A673 (cell line): Measurements from ENCODE around the gene CYP2R1. TPM values are rescaled to one million over a fixed set of nuclear protein-coding genes. Genes with fewer than 3 reads are reported as not detected.

Experiments used
- Bru-seq: library from RNA; stranded (reverse); fragments of 400-500 nt; gene quantifications from one replicate; lab custom pipeline; 2021; lab: Mats Ljungman, UMichigan
- BruChase-seq, 2 experiments: library from RNA; stranded (reverse); fragments of 400-500 nt; gene quantifications; one replicate each; lab custom pipeline; 2021; lab: Mats Ljungman, UMichigan
- BruUV-seq: library from RNA; stranded (reverse); fragments of 400-500 nt; replicated peaks from 2 replicates; lab custom pipeline; 2021; lab: Mats Ljungman, UMichigan
- CTCF ChIA-PET: fragments of 300-600 bp; sonication (Branson Sonifier 250); formaldehyde crosslinking; loops from one replicate; lab custom pipeline; 2022; ENCODE audit warnings: antibody characterized with exemption; lab: Charles Lee
- POLR2A ChIA-PET: fragments of 300-600 bp; sonication (Branson Sonifier 250); formaldehyde crosslinking; loops from one replicate; lab custom pipeline; 2022; ENCODE audit warnings: antibody characterized with exemption; ENCODE audit not compliant: low non-redundant PET; lab: Charles Lee
- DNase-seq: peaks from one replicate; pipeline ENCODE4 v3.0.0-alpha.2; 2015; ENCODE audit warnings: low spot score
- H3K27ac ChIP-seq: fragments of 200-600 bp; sonication (generic); 2 replicates; pipeline ENCODE4 v1.5.1; 2016; ENCODE audit warnings: mixed run types, low read depth, mild to moderate bottlenecking, mixed read lengths, antibody characterized with exemption, low read length; ENCODE audit not compliant: poor library complexity, severe bottlenecking
- H3K27me3 ChIP-seq: fragments of 200-600 bp; sonication (generic); replicated peaks from 2 replicates; pipeline ENCODE4 v1.6.1; 2017; ENCODE audit warnings: mixed run types, low read depth, mild to moderate bottlenecking, mixed read lengths, antibody characterized with exemption, low read length; ENCODE audit not compliant: insufficient read depth, poor library complexity
- H3K36me3 ChIP-seq: fragments of 200-600 bp; sonication (generic); 2 replicates; pipeline ENCODE4 v1.6.1; 2016; ENCODE audit warnings: mixed run types, mild to moderate bottlenecking, mixed read lengths, antibody characterized with exemption, low read length; ENCODE audit not compliant: insufficient read depth, poor library complexity, severe bottlenecking
- H3K4me1 ChIP-seq: fragments of 200-600 bp; sonication (generic); 2 replicates; pipeline ENCODE4 v1.6.1; 2017; ENCODE audit warnings: mixed run types, mild to moderate bottlenecking, mixed read lengths, antibody characterized with exemption, low read length; ENCODE audit not compliant: insufficient read depth, poor library complexity, severe bottlenecking
- H3K4me3 ChIP-seq: fragments of 200-600 bp; sonication (generic); 2 replicates; pipeline ENCODE4 v1.5.1; 2016; ENCODE audit warnings: low read depth, mixed run types, mild to moderate bottlenecking, mixed read lengths, low read length; ENCODE audit not compliant: poor library complexity, severe bottlenecking
- H3K9me3 ChIP-seq: fragments of 200-600 bp; sonication (generic); 2 replicates; pipeline ENCODE4 v1.6.1; 2016; ENCODE audit warnings: mixed run types, low read depth, mild to moderate bottlenecking, mixed read lengths, antibody characterized with exemption, low read length; ENCODE audit not compliant: poor library complexity, severe bottlenecking
- CTCF ChIP-seq: fragments of 300-800, 200-600 bp; sonication (generic); conservative IDR thresholded peaks from 2 replicates; pipeline ENCODE4 v1.5.1; 2017; ENCODE audit warnings: low read depth, mild to moderate bottlenecking, antibody characterized with exemption, low read length, moderate library complexity, mixed read lengths
- EZH2 ChIP-seq: fragments of 200-600 bp; sonication (generic); IDR thresholded peaks from 2 replicates; pipeline ENCODE4 v1.6.1; 2017; ENCODE audit warnings: borderline replicate concordance, low read depth, mild to moderate bottlenecking, mixed read lengths, antibody characterized with exemption, low read length; ENCODE audit not compliant: poor library complexity, severe bottlenecking
- intact Hi-C: fragments of 100-400 bp; cut with micrococcal nuclease; formaldehyde crosslinking; loops from one replicate; pipeline ENCODE4 v1.10.0; 2022; ENCODE audit not compliant: unreplicated experiment
- long read RNA-seq: library from polyadenylated mRNA; stranded (forward); transcript quantifications from one replicate; pipeline ENCODE4 v2.0.0, GENCODE V29; 2022
- total RNA-seq: library from RNA; stranded (reverse); gene quantifications from 2 replicates; pipeline ENCODE4 v1.2.3, GENCODE V29; 2021

The CYP2R1 gene
- total RNA-seq (16.2 and 17.6 TPM in 2 replicates), Bru-seq, nascent RNA (percentile 76 among the genes with signal in this experiment), BruChase-seq, experiment 1, labeled RNA remaining after a 2-hour chase (percentile 76 among the genes with signal in this experiment), BruChase-seq, experiment 2, labeled RNA remaining after a 6-hour chase (percentile 59 among the genes with signal in this experiment)
- long read RNA-seq, transcript CYP2R1-201 (5 exons, 2,235 nt), result major isoform, 5 of 27 reads
- long read RNA-seq, partial matches to known transcripts, result 1 of 27 reads
- long read RNA-seq, other reads (novel, unspliced or antisense), result 16 of 27 reads

- H3K36me3 ChIP-seq, result no peaks in the 10 kb centered on the region
- H3K4me3 ChIP-seq, result peak within 1 kb of the TSS; percentile 63
- ChIA-PET POLR2A (interaction anchor here (0.6 kb wide), 1 partner anchor 254 kb away, joined by 5 read pairs; no protein-coding TSS in a partner anchor), CTCF (interaction anchor here (1.7 kb wide), 1 partner anchor 16 kb away, joined by 14 read pairs; no protein-coding TSS in a partner anchor)
- no TSS peak for BruUV-seq
- DNase-seq, result peak; percentile 96
- no peaks in the 10 kb centered on the region for H3K27me3 ChIP-seq
- TF ChIP-seq EZH2 (no peak), CTCF (no peak)
- intact Hi-C loops, result loop anchor here (5.0 kb wide), 1 partner anchor 370 kb away; the partner anchor contains the start of gene PSMA1
- H3K9me3 ChIP-seq, result no peaks in the 10 kb centered on the region
- peak within 1 kb of the TSS; percentile 83 for H3K27ac ChIP-seq
- peaks cover 8% of the 10 kb centered on the region for H3K4me1 ChIP-seq
Observed at GRCh38 chr11:14892036-14892556, at the start of gene CYP2R1. TSS of gene CYP2R1 (minus strand) at chr11:14892231. CDS start at chr11:14892205, 26 bp downstream.

GRCh38 chr11:14938936-14939335, 46.9 kb upstream of the CYP2R1 start:
- CTCF ChIA-PET, result no interaction called here
- POLR2A ChIA-PET, result no interaction called here
- no peak overlapping the region for H3K4me3 ChIP-seq

More at GRCh38 chr11:14938936-14939335, 46.9 kb upstream of the CYP2R1 start:
- Histone ChIP-seq H3K36me3 (no peaks in the 10 kb centered on the region), H3K4me1 (peaks cover 8% of the 10 kb centered on the region), H3K27ac (no peak overlapping the region), H3K9me3 (peaks cover 1% of the 10 kb centered on the region), H3K27me3 (no peaks in the 10 kb centered on the region)
- DNase-seq, result no peak
- no TSS peak for BruUV-seq
- no peak for TF ChIP-seq EZH2
- TF ChIP-seq CTCF, result no peak
- intact Hi-C loops, result no loop called here
